Vagina (tissue), 2 donors: ENCODE measurements around the gene EEF1B2.

Source experiments
- POLR2A ChIP-seq, 2 donors: fragments of 450-650 bp; IDR thresholded peaks; one replicate each; pipeline ENCODE4 v1.6.1; 2017; ENCODE audit warnings: antibody characterized with exemption in 2 of 2, mild to moderate bottlenecking in 2 of 2, moderate library complexity in 2 of 2
- POLR2AphosphoS5 ChIP-seq, 2 donors: sonication (generic); formaldehyde crosslinking; IDR thresholded peaks; one replicate each; pipeline ENCODE4 v1.9.0; 2017; ENCODE audit warnings: antibody characterized with exemption in 2 of 2, mild to moderate bottlenecking in 2 of 2, low read depth in 1 of 2; ENCODE audit not compliant: insufficient read depth in 1 of 2
- TF ChIP-seq, protein P1 (sequence below), 3 experiments: fragments of 450-650 bp in 2 of 3; fragments of 200-600 bp in 1 of 3; sonication (generic) in 1 of 3; IDR thresholded peaks; one replicate each; pipeline ENCODE4 v1.5.1; 2017 to 2019; ENCODE audit warnings: antibody characterized with exemption in 3 of 3, mild to moderate bottlenecking in 2 of 3, moderate library complexity in 2 of 3

DNA sequence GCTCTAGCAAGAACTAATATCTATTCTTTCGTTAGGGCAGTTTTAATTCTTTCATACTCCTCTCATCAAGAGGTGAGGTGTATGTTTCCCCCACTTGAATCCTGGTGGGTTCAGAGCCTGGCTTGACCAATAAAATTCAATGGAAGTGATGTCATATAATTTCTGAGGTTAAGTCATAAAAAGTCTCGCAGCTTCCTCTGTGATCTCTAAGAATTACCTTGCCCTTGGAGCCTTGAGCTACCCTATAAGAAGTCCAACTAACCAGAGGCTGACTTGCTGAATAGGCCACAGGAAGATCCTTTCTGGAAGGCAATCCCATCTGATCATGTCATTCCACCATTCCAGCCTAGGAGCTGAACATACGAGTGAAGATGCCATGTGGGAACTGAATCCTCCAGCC, 47.6 kb upstream of the EEF1B2 start:
- TF ChIP-seq, protein P1, sequence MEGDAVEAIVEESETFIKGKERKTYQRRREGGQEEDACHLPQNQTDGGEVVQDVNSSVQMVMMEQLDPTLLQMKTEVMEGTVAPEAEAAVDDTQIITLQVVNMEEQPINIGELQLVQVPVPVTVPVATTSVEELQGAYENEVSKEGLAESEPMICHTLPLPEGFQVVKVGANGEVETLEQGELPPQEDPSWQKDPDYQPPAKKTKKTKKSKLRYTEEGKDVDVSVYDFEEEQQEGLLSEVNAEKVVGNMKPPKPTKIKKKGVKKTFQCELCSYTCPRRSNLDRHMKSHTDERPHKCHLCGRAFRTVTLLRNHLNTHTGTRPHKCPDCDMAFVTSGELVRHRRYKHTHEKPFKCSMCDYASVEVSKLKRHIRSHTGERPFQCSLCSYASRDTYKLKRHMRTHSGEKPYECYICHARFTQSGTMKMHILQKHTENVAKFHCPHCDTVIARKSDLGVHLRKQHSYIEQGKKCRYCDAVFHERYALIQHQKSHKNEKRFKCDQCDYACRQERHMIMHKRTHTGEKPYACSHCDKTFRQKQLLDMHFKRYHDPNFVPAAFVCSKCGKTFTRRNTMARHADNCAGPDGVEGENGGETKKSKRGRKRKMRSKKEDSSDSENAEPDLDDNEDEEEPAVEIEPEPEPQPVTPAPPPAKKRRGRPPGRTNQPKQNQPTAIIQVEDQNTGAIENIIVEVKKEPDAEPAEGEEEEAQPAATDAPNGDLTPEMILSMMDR (IDR thresholded peaks at IDR 0.05) = no peak
- TF ChIP-seq POLR2A (IDR thresholded peaks at IDR 0.05) (no peak), POLR2AphosphoS5 (IDR thresholded peaks at IDR 0.05; ENCODE audit: insufficient read depth in 1 of 2, low read depth in 1 of 2) (no peak)
